Urinary bladder (tissue), 4 donors: ENCODE measurements around the gene SLC25A22. TPM values are rescaled to one million over a fixed set of nuclear protein-coding genes. Genes with fewer than 3 reads are reported as not detected.

Source experiments
- DNase-seq: peaks from one replicate; pipeline ENCODE4 v3.0.0-alpha.2; 2015; ENCODE audit errors: extremely low spot score
- H3K27ac ChIP-seq: one replicate; pipeline ENCODE4 v1.5.1; 2013; ENCODE audit warnings: low read depth, mild to moderate bottlenecking, moderate library complexity
- H3K36me3 ChIP-seq: one replicate; pipeline ENCODE4 v1.6.1; 2013; ENCODE audit warnings: mild to moderate bottlenecking, moderate library complexity; ENCODE audit not compliant: insufficient read depth
- H3K4me1 ChIP-seq: one replicate; pipeline ENCODE4 v1.6.1; 2013; ENCODE audit warnings: mild to moderate bottlenecking, moderate library complexity; ENCODE audit not compliant: insufficient read depth
- H3K4me3 ChIP-seq: one replicate; pipeline ENCODE4 v1.5.1; 2013; ENCODE audit warnings: low read depth, low read length
- WGBS: extraction: QIAGEN DNeasy Blood & Tissue Kit; methylation state at CpG from one replicate; pipeline ENCODE4 v1.1.7; 2013; 5-methylcytosine and 5-hydroxymethylcytosine counted together
- polyA plus RNA-seq: library from polyadenylated mRNA; stranded (reverse); fragments of 200-250 nt; gene quantifications from one replicate; pipeline ENCODE4 v1.2.3, GENCODE V29; 2013
- total RNA-seq: library from RNA; depleted of rRNA; stranded (reverse); fragments of >200 nt; gene quantifications from one replicate; pipeline ENCODE4 v1.2.3, GENCODE V29; 2014
- donor health status: healthy with polysubstance abuse.
- donor health status: healthy.

SLC25A22 gene
- total and polyA plus RNA-seq, 2 donors, result 7.5 to 17.1 TPM

DNA sequence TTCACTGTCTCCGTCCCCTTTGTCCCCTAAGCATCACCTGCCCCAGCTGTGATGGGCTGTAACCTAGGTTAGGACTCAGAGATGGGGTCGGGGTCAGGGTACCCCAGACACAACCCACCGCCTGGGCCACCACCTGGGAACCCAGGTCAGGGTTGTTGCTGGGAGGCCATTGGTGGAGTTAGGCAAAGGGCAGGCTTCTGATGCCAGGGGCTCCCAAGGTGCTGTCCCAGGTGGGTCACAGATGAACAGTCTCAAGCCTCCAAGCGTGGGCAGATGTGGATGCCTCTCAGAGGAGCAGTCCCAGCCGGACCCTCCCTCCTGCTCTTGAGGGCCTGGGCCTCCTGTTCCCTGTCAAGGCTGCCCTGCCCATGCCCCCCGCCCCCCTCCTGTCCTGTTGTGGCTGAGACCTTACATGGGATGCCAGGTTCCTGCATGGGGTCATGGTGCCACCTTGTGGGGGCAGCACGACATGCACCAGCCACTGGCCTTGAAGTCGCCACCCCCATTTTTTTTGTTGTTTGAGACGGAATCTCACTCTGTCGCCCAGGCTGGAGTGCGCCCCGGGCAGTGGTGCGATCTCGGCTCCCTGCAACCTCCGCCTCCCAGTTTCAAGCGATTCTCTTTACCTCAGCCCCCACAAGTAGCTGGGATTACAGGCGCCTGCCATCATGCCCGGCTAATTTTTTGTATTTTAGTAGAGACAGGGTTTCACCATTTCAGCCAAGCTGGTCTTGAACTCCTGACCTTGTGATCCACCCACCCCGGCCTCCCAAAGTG, 32.9 kb downstream of the SLC25A22 start:
- H3K27ac ChIP-seq, result no peak overlapping the region
- no peak for DNase-seq
- H3K36me3 ChIP-seq, result peaks cover 8% of the 10 kb centered on the region
- H3K4me1 ChIP-seq, result no peaks in the 10 kb centered on the region
- H3K4me3 ChIP-seq, result no peak overlapping the region
- 77% methylated on average over 19 of the region's 19 CpGs for WGBS

DNA sequence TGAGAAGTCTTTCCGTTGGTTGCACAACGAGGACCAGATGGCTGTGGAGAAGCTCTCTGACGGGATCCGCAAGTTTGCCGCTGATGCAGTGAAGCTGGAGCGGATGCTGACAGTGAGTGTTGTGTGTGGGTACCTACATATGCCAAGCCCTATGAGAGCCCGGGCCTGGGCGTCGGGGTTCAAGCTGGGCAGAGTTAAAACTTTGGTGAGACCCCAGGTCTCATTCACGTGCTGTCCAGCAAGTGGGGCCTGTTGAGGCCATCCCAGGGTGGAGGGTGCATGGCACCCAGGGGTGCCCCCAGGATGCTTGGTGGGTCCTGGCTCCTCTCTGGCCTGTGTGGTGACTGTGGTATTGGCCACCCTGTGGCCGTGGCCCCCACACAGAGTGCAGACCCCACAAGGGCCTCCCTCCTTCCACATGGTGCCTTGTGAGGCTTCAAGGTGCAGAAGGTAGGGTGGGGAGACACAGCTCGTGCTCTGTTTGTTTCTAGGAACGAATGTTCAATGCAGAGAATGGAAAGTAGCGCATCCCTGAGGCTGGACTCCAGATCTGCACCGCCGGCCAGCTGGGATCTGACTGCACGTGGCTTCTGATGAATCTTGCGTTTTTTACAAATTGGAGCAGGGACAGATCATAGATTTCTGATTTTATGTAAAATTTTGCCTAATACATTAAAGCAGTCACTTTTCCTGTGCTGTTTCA, 33.6 kb downstream of the SLC25A22 start:
- peaks cover 7% of the 10 kb centered on the region for H3K36me3 ChIP-seq
- no peak overlapping the region for H3K27ac ChIP-seq
- DNase-seq, result no peak
- 79% methylated on average over 18 of the region's 18 CpGs for WGBS
- H3K4me3 ChIP-seq, result no peak overlapping the region
- H3K4me1 ChIP-seq, result no peaks in the 10 kb centered on the region

DNA sequence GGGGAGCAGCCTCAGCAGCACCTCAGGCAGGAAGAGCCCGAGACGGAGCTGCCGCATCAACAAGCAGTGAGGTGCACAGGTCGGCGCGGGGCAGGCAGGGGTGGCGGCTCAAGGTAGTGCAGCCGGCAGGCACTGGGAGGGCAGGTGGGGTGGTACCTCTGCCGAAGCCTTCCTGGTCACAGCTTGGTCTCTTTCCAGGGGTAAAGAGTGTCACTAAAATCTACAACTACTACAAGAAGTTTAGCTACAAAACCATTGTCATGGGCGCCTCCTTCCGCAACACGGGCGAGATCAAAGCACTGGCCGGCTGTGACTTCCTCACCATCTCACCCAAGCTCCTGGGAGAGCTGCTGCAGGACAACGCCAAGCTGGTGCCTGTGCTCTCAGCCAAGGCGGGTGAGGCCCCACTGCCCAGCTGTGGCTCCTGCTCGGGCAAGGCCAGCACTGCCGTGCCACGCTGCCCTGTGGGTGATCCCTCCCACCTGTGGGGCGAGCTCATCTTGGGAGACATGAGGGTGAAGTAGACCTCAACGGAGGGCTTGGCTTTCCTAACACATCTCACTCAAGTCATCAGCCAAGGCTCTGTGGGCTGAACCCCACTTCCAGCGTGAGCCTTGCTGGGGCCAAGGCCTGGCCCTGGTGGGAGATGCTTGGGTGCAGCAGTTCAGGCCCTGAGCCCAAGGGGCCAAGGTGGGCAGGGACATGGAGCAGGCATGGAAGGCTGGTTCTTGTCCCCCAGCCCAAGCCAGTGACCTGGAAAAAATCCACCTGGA, 34.3 kb downstream of the SLC25A22 start:
- Histone ChIP-seq H3K36me3 (peaks cover 7% of the 10 kb centered on the region), H3K4me1 (no peaks in the 10 kb centered on the region), H3K27ac (no peak overlapping the region), H3K4me3 (no peak overlapping the region)
- WGBS, result 89% methylated on average over 22 of the region's 22 CpGs
- no peak for DNase-seq

DNA sequence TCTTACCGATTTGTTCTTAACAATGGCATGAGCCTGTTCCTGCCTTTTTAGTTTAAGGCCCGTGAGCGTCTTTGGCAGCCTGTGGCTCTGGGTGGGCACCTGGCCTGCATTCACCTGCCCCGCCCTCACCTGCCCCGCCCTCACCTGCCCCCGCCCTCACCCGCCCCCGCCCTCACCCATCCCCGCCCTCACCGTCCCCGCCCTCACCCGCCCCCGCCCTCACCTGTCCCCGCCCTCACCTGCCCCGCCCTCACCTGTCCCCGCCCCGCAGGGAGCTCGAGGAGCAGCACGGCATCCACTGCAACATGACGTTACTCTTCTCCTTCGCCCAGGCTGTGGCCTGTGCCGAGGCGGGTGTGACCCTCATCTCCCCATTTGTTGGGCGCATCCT, 35.0 kb downstream of the SLC25A22 start:
- WGBS, result 56% methylated on average over 24 of the region's 24 CpGs
- H3K4me1 ChIP-seq, result no peaks in the 10 kb centered on the region
- no peak overlapping the region for H3K27ac ChIP-seq
- H3K4me3 ChIP-seq, result no peak overlapping the region
- H3K36me3 ChIP-seq, result peaks cover 7% of the 10 kb centered on the region
- no peak for DNase-seq

DNA sequence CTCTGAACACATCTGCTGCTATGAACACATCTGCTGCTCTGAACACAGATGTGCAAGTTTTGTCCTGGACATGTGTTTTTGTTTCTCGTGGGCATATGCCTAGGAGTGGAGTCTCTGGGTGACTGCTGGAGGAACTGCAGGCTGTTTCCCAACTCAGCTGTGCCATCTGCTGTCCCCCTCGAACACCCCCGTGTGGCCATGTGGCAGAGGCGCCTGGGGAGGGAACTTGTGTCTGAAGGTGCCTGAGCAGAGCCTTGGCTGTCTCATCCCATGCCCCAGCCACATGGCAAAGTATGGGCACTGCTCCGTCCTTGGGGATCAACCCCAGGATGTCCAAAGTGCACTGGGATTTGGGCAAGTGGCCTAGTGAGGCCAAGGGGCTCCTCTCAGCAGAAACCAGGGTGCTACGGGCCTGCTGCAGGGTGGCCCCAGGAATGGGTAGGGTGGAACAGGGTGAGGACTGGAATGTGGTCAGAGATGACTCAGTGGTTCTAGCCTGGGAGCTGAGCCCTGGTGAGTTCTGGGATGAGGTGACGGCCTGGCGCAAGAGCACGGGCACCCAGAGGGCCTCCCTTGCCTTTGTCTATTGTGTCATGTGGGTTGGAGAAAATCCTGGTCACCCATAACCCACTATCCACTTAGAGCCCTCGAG, 35.5 kb downstream of the SLC25A22 start:
- H3K4me3 ChIP-seq, result no peak overlapping the region
- 60% methylated on average over 10 of the region's 10 CpGs for WGBS
- peaks cover 7% of the 10 kb centered on the region for H3K36me3 ChIP-seq
- H3K27ac ChIP-seq, result no peak overlapping the region
- no peaks in the 10 kb centered on the region for H3K4me1 ChIP-seq
- DNase-seq, result no peak

DNA sequence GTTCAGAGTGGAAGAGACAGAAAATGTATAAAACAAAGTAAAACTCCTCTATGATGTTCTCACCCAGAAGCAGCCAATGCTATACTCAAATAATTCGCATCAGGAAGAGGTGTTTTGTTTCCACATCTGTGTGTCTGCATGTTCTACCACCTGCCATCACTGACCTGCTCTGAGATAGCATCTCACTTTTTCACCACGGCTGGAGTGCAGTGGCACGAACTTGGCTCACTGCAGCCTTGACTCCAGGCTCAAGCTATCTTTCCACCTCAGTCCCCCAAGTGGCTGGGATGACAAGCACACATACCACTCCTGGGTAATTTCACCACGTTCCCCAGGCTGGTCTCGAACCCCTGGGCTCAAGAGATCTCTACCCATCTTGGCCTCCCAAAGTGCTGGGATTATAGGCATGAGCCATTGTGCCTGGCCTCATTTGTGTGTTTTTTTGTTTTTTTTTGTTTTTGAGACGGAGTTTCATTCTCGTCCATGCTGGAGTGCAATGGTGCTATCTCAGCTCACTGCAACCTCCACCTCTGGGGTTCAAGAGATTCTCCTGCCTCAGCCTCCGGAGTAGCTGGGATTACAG, 36.5 kb downstream of the SLC25A22 start:
- DNase-seq, result no peak
- H3K4me1 ChIP-seq, result no peaks in the 10 kb centered on the region
- H3K36me3 ChIP-seq, result peaks cover 7% of the 10 kb centered on the region
- no peak overlapping the region for H3K27ac ChIP-seq
- no peak overlapping the region for H3K4me3 ChIP-seq
- 87% methylated on average over 8 of the region's 8 CpGs for whole genome bisulfite sequencing

DNA sequence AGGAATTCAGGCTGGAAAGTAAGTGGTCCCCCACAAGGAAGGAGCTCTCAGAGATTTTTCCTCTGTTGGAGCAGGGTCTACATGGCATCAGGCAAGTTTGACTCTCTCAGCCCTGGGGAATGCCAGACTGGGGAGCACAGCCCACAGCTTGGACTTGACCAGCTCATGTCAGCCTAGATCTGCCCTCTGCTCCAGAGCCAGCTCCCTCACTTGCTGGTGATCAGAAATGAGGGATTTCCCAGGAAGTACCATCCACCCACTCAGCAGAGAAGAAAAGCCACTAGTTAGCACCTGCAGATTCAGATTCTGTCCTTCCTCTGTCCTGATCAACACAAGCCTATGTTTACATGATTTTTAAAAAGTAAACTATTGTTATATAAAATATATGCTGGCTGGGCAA, 37.8 kb downstream of the SLC25A22 start:
- Histone ChIP-seq H3K27ac (no peak overlapping the region), H3K36me3 (peaks cover 4% of the 10 kb centered on the region)
- DNase-seq, result no peak

DNA sequence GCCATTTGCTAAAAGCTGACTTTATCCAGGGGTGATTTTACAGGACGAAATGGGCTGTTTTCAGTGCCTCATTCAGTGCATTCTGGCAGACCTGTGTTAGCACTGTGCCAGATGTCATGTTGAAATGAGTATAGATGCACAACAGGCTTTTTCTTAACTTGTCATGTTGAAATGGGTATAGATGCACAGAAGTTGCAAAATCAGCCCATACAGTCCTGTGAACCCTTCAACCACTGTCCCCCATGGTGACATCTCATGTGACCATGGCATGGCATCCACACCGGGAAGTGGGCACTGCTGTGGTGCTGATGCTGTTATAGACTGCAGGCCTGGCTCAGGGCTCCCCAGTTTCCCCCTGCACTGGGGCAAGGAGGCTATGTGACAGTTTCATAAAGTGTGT, 48.4 kb downstream of the SLC25A22 start:
- 75% methylated on average over 2 of the region's 2 CpGs for WGBS
- no peaks in the 10 kb centered on the region for H3K4me1 ChIP-seq
- no peak overlapping the region for H3K4me3 ChIP-seq

More for the DNA sequence above, 37.8 kb downstream of the SLC25A22 start:
- no peaks in the 10 kb centered on the region for H3K4me1 ChIP-seq
- H3K4me3 ChIP-seq, result no peak overlapping the region

DNA sequence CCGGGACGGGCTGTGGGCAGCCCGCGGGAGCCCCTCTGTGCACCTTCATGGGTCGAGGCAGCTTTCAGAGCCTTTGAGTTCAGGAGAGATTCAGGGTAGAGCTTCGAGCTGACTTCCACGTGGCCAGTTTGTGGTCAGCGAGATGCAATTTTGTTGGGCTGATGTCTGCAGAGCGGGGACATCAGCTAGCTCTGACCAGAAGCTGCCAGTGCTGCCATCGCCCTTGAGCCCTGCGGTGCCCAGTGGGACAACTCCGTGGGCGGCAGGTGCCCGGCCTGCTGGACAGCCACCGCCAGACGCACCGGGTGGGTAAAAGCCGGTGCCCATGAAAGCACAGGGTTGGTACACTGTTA, 50.1 kb downstream of the SLC25A22 start:
- WGBS, result 9% methylated on average over 18 of the region's 18 CpGs
- H3K4me1 ChIP-seq, result no peaks in the 10 kb centered on the region
- H3K27ac ChIP-seq, result no peak overlapping the region
- peak overlapping the region; percentile 88 for H3K4me3 ChIP-seq
- no peaks in the 10 kb centered on the region for H3K36me3 ChIP-seq
- no peak for DNase-seq

More for the DNA sequence above, 48.4 kb downstream of the SLC25A22 start:
- DNase-seq, result no peak
- Histone ChIP-seq H3K36me3 (no peaks in the 10 kb centered on the region), H3K27ac (no peak overlapping the region)

DNA sequence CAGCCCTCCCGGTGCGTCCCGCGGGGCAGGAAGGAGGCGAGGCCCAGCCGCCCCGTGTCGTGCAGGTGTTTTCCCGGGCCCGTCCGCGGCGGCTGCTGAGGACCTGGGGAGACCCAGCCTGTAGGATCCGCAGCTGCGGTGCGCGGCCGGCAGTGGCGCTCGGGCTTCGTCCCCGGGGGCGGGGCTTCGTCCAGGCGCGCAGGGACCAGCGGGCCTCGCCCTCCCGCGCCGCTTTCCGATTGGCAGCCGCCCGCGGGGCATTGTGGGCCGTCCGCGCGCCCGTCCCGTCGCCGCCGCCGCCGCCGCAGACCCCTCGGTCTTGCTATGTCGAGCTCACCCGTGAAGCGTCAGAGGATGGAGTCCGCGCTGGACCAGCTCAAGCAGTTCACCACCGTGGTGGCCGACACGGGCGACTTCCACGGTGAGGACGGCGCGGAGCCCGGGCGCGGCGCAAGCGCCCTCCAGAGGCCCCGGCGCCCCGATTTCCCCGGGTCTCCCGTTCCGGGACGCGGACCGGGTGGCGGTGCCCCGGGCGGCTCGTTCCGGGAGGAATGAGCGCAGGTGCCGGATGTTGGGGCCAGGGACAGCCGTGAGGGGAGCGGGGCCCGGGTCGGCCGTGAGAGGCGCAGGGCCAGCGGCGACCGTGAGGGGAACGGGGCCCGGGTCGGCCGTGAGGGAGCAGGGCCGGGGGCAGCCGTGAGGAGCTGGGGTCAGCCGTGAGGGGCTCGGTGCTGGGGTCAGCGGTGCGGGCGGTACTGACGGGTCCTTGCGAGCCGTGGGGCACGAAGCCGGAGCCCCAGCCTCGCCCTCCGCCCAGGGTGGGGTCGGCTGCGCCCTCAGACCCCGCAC, 50.7 kb downstream of the SLC25A22 start, which contains the start of gene TALDO1:
Gene TALDO1, plus strand, starts transcription at position 307 of the 849 bp plus-strand sequence. Its CDS starts 18 bp downstream, at position 325.
- Histone ChIP-seq H3K4me1 (no peaks in the 10 kb centered on the region), H3K27ac (peak within 1 kb of the TSS; percentile 63), H3K4me3 (peak within 1 kb of the TSS; percentile 88), H3K36me3 (no peaks in the 10 kb centered on the region)
- DNase-seq, result no peak
- WGBS, result under 1% methylated on average over 112 of the region's 112 CpGs

DNA sequence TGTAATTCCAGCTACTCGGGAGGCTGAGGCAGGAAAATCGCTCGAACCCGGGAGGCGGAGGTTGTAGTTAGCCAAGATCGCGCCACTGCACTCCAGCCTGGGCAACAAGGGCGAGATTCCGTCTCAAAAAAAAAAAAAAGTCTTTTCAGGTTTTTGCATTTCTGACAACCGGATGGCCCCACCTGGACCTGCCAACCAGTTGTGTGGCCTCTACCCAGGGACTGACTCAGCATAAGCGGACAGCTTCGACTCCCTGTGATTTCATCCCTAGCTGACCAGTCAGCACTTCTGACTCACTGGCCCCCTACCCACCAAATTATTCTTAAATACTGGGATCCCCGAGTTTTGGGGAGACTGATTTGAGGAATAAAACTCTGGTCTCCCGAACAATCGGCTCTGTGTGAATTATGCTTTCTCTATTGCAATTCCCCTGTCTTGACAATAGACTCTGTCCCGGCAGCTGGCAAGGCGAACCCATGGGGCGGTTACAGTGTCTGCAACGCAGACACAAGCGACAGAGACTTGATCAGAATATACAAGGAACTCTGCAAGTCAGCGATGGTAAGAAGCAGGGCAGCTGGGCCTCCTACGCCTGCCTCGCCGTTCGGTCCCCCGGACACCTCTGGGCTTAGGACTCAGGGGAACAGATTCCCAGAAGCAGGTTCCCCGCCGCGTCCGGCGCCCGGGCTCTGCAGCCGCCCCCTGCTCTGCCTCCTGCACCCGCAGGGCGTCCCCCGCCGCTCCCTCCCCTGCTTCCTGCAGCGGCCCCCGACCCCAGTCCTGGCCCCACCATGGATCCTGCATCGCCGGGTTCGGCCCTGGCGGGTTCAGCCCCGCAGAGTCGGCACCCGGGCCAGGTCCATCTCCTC, 51.6 kb downstream of the SLC25A22 start:
- peak overlapping the region; percentile 28 for H3K27ac ChIP-seq
- WGBS, result 26% methylated on average over 46 of the region's 46 CpGs
- no peaks in the 10 kb centered on the region for H3K4me1 ChIP-seq
- H3K36me3 ChIP-seq, result no peaks in the 10 kb centered on the region
- DNase-seq, result no peak
- peak overlapping the region; percentile 88 for H3K4me3 ChIP-seq

DNA sequence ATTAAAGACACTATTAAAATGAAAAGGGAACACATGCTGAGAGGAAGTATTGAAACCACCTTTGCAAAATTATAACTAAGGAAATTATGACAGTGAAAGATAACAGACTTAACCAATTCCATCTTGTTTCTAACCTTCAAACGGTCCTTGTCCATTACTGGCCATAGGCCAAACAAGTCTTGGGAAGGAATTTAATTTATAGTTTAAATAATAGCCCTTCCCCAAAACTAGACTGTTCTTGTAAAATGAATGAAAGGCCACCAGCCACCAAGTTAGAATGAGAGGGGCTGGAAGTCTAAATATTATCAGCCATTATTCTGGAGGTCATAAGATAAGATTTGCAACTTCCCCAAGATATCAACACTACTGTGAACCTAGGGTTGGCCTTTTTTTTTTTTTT, 52.7 kb downstream of the SLC25A22 start:
- Histone ChIP-seq H3K27ac (no peak overlapping the region), H3K4me3 (no peak overlapping the region), H3K4me1 (no peaks in the 10 kb centered on the region), H3K36me3 (no peaks in the 10 kb centered on the region)
- DNase-seq, result no peak
- 30% methylated on average over 1 of the region's 1 CpG for WGBS
